KMS-11 (cell line): Measurements from ENCODE around the gene UBE2E2.

Source experiments
- H2AFZ ChIP-seq: fragments of 200-600 bp; sonication (generic); 2 replicates; pipeline ENCODE4 v1.6.1; 2016; ENCODE audit warnings: antibody characterized with exemption, mixed run types, low read depth
- H3K27ac ChIP-seq: fragments of 200-600 bp; sonication (generic); 2 replicates; pipeline ENCODE4 v1.6.1; 2016; ENCODE audit warnings: mild to moderate bottlenecking, mixed run types
- H3K27me3 ChIP-seq: fragments of 200-600 bp; sonication (generic); 2 replicates; pipeline ENCODE4 v1.6.1; 2017; ENCODE audit warnings: mild to moderate bottlenecking, low read depth, mixed run types, moderate library complexity; ENCODE audit not compliant: insufficient read depth
- H3K36me3 ChIP-seq: fragments of 200-600 bp; sonication (generic); 2 replicates; pipeline ENCODE4 v1.6.1; 2017; ENCODE audit warnings: mild to moderate bottlenecking, mixed run types; ENCODE audit not compliant: insufficient read depth
- H3K4me1 ChIP-seq: fragments of 200-600 bp; sonication (generic); 2 replicates; pipeline ENCODE4 v1.6.1; 2016; ENCODE audit warnings: mild to moderate bottlenecking, low read depth, mixed run types; ENCODE audit not compliant: poor library complexity, severe bottlenecking
- H3K4me2 ChIP-seq: fragments of 200-600 bp; sonication (generic); 2 replicates; pipeline ENCODE4 v1.7.0; 2016; ENCODE audit warnings: mild to moderate bottlenecking, mixed run types
- H3K4me3 ChIP-seq: fragments of 200-600 bp; sonication (generic); IDR thresholded peaks from 2 replicates; pipeline ENCODE4 v1.6.1; 2017; ENCODE audit warnings: low read depth, low read length, mixed read lengths; ENCODE audit not compliant: insufficient read depth
- H3K79me2 ChIP-seq: fragments of 200-600 bp; sonication (generic); 2 replicates; pipeline ENCODE4 v1.6.1; 2016; ENCODE audit warnings: low read depth, mixed run types; ENCODE audit not compliant: insufficient read depth
- H3K9ac ChIP-seq: fragments of 200-600 bp; sonication (generic); 2 replicates; pipeline ENCODE4 v1.6.1; 2016; ENCODE audit warnings: mild to moderate bottlenecking, mixed run types
- H4K20me1 ChIP-seq: fragments of 200-600 bp; sonication (generic); 2 replicates; pipeline ENCODE4 v1.6.1; 2016; ENCODE audit warnings: mild to moderate bottlenecking, mixed run types; ENCODE audit not compliant: insufficient read depth
- CTCF ChIP-seq: fragments of 200-600 bp; sonication (generic); conservative IDR thresholded peaks from 2 replicates; pipeline ENCODE4 v1.6.1; 2017; ENCODE audit warnings: low read depth, mild to moderate bottlenecking, antibody characterized with exemption, low read length, moderate library complexity, mixed read lengths

Gene UBE2E2

GRCh38 chr3:23552506-23552905 lies 349.4 kb downstream of the UBE2E2 start:
- Histone ChIP-seq H3K27me3 (no peaks in the 10 kb centered on the region), H3K4me2 (no peak overlapping the region), H3K9ac (no peak overlapping the region), H4K20me1 (no peaks in the 10 kb centered on the region), H3K79me2 (no peaks in the 10 kb centered on the region), H3K4me1 (peaks cover 5% of the 10 kb centered on the region), H3K27ac (no peak overlapping the region), H3K36me3 (no peaks in the 10 kb centered on the region), H2AFZ (no peak overlapping the region), H3K4me3 (no peak overlapping the region)
- no peak for TF ChIP-seq CTCF

GRCh38 chr3:23553353-23553752 lies 350.2 kb downstream of the UBE2E2 start:
- Histone ChIP-seq H3K27me3 (no peaks in the 10 kb centered on the region), H3K27ac (no peak overlapping the region), H3K4me1 (peaks cover 5% of the 10 kb centered on the region), H3K79me2 (no peaks in the 10 kb centered on the region), H3K4me3 (no peak overlapping the region), H4K20me1 (no peaks in the 10 kb centered on the region), H3K9ac (no peak overlapping the region), H2AFZ (no peak overlapping the region), H3K4me2 (no peak overlapping the region), H3K36me3 (no peaks in the 10 kb centered on the region)
- TF ChIP-seq CTCF, result no peak

- Histone ChIP-seq H3K4me3 (no peak overlapping the region), H3K36me3 (no peaks in the 10 kb centered on the region), H3K9ac (no peak overlapping the region), H3K27me3 (no peaks in the 10 kb centered on the region), H4K20me1 (no peaks in the 10 kb centered on the region), H3K4me2 (no peak overlapping the region), H3K27ac (no peak overlapping the region), H3K79me2 (no peaks in the 10 kb centered on the region), H3K4me1 (peaks cover 15% of the 10 kb centered on the region), H2AFZ (no peak overlapping the region)
- no peak for TF ChIP-seq CTCF
Observed at GRCh38 chr3:23565041-23565775, 362.1 kb downstream of the UBE2E2 start.

GRCh38 chr3:23566499-23566898 lies 363.4 kb downstream of the UBE2E2 start:
- H3K79me2 ChIP-seq, result no peaks in the 10 kb centered on the region
- peaks cover 15% of the 10 kb centered on the region for H3K4me1 ChIP-seq
- no peak overlapping the region for H3K9ac ChIP-seq
- no peak overlapping the region for H2AFZ ChIP-seq
- H3K4me3 ChIP-seq, result no peak overlapping the region
- no peaks in the 10 kb centered on the region for H3K36me3 ChIP-seq
- H3K27me3 ChIP-seq, result no peaks in the 10 kb centered on the region
- H3K4me2 ChIP-seq, result no peak overlapping the region
- H3K27ac ChIP-seq, result no peak overlapping the region
- H4K20me1 ChIP-seq, result no peaks in the 10 kb centered on the region
- no peak for TF ChIP-seq CTCF
